Upper lobe of left lung (tissue), 6 donors: ENCODE data around the gene HELT. TPM values are rescaled to one million over a fixed set of nuclear protein-coding genes. Genes with fewer than 3 reads are reported as not detected.
"Not testable (repeated sequence)": the region's sequence is repeated elsewhere in the genome, so short reads cannot be mapped to it uniquely, and the experiment has no call there.

Source experiments
- ATAC-seq, 2 donors: fragments of 200-7000 bp; cut with Tn5 transposase; one replicate each; pipeline ENCODE4 v1.9.1; 2022; ENCODE audit warnings: mild to moderate bottlenecking in 2 of 2, moderate library complexity in 2 of 2; ENCODE audit not compliant: low FRiP score in 2 of 2
- DNase-seq, 2 donors: peaks; one replicate each; pipeline ENCODE4 v3.0.0-alpha.2; 2019 to 2020
- H3K27ac ChIP-seq, 4 donors: fragments of 200-600 bp; sonication (generic); one replicate each; pipeline ENCODE4 v1.5.1; 2016 to 2019
- H3K27me3 ChIP-seq, 4 donors: fragments of 200-600 bp; sonication (generic); one replicate each; pipeline ENCODE4 v1.5.1; 2017 to 2019
- H3K36me3 ChIP-seq, 4 donors: fragments of 200-600 bp; sonication (generic); one replicate each; pipeline ENCODE4 v1.5.1; 2016 to 2019
- H3K4me1 ChIP-seq, 4 donors: fragments of 200-600 bp; sonication (generic); one replicate each; pipeline ENCODE4 v1.5.1; 2018 to 2019
- H3K4me3 ChIP-seq, 4 donors: fragments of 200-600 bp; sonication (generic); one replicate each; pipeline ENCODE4 v1.5.1; 2017 to 2019; ENCODE audit warnings: mild to moderate bottlenecking in 2 of 4, moderate library complexity in 1 of 4
- H3K9me3 ChIP-seq, 4 donors: fragments of 200-600 bp; sonication (generic); one replicate each; pipeline ENCODE4 v1.5.1; 2018 to 2019
- EP300 ChIP-seq, 4 donors: sonication (generic); formaldehyde crosslinking; IDR thresholded peaks; one replicate each; pipeline ENCODE4 v1.5.1; 2017; ENCODE audit warnings: antibody characterized with exemption in 4 of 4, control low read depth in 2 of 4
- POLR2A ChIP-seq, 4 donors: fragments of 450-650 bp; IDR thresholded peaks; one replicate each; pipeline ENCODE4 v1.5.1; 2016 to 2017; ENCODE audit warnings: antibody characterized with exemption in 4 of 4, mild to moderate bottlenecking in 2 of 4
- POLR2AphosphoS5 ChIP-seq, 2 donors: sonication (generic); formaldehyde crosslinking; IDR thresholded peaks; one replicate each; pipeline ENCODE4 v1.5.1; 2017; ENCODE audit warnings: antibody characterized with exemption in 2 of 2
- WGBS, 2 donors: methylation state at CpG; one replicate each; pipeline ENCODE4 v1.1.5; 2017 to 2018; 5-methylcytosine and 5-hydroxymethylcytosine counted together
- total RNA-seq, 6 donors: library from RNA; depleted of rRNA in 4 of 6; stranded (reverse); fragments of >200 nt in 4 of 6; gene quantifications; one replicate each; pipeline versions ENCODE4 v1.1.0 to v1.2.1, GENCODE V29; 2016 to 2021
- TF ChIP-seq, protein P1 (sequence below), 6 experiments: fragments of 450-650 bp in 4 of 6; fragments of 200-600 bp in 2 of 6; sonication (generic) in 2 of 6; IDR thresholded peaks; one replicate each; pipeline ENCODE4 v1.5.1; 2016 to 2019; ENCODE audit warnings: antibody characterized with exemption in 6 of 6
- donor health status: DM: no; HTN: no; CAD: no; lungs with moderate emphysema.
- donor health status: DM: no; HTN: yes; CAD: no; lungs with severe emphysema.

The HELT gene, protein sequence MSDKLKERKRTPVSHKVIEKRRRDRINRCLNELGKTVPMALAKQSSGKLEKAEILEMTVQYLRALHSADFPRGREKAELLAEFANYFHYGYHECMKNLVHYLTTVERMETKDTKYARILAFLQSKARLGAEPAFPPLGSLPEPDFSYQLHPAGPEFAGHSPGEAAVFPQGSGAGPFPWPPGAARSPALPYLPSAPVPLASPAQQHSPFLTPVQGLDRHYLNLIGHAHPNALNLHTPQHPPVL
- total RNA-seq: 1 to 10 TPM in 2 of 6 donors, not detected in 4; 1.3 to 1.6 TPM

DNA sequence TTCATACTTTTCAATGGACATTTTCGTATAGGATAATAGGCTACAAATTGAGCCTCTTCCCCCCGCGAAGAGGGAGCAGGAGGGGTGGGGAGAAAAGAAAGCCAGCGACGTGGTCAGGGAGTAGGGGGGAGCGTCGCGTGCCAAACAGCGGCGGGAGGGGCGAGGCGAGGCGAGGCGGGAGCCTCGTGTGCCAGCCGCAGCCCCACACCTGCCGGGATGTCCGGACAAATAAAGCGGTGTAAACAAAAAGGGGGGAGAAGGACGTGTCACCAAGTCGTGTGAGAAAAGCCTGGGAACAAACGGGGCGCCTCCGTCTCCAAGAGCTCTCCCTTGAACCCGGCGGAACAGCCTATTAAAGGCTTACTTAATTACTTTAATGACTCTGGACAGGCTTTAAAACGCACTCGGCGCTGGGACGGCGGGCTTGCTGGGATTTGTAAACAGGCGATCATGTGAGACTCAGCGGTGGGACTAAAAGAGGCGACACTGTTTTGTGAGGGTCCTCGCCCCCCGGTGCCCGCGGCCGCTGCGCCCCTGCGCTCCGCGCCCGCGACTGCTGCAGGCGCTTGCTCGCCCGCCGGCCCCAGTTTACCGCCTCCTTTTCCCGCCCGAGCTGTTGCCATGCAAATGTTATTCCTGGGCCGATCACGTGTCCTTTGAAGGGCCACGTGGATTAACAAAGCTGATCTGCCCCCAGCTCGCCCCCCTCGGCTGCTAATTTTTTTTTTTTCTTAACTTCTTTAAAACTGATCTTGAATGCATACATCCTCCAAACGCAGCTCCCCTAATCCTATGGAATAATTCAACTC, at the start of gene HELT:
Gene HELT (plus strand): TSS at position 527 of the 809 bp plus-strand sequence. CDS start 439 bp downstream, outside the sequence.
- H3K4me1 ChIP-seq: peaks cover 12 to 59% (median 27%) of the 10 kb centered on the region in 4 donors
- peak in 1 of 2 donors; percentile 79 for DNase-seq
- no peak within 1 kb of the TSS for H3K27ac ChIP-seq
- 1 to 2% methylated on average over 41 to 53 of the region's 58 CpGs for WGBS, 2 donors
- TF ChIP-seq POLR2AphosphoS5 (IDR thresholded peaks at IDR 0.05): no peak
- TF ChIP-seq, protein P1, sequence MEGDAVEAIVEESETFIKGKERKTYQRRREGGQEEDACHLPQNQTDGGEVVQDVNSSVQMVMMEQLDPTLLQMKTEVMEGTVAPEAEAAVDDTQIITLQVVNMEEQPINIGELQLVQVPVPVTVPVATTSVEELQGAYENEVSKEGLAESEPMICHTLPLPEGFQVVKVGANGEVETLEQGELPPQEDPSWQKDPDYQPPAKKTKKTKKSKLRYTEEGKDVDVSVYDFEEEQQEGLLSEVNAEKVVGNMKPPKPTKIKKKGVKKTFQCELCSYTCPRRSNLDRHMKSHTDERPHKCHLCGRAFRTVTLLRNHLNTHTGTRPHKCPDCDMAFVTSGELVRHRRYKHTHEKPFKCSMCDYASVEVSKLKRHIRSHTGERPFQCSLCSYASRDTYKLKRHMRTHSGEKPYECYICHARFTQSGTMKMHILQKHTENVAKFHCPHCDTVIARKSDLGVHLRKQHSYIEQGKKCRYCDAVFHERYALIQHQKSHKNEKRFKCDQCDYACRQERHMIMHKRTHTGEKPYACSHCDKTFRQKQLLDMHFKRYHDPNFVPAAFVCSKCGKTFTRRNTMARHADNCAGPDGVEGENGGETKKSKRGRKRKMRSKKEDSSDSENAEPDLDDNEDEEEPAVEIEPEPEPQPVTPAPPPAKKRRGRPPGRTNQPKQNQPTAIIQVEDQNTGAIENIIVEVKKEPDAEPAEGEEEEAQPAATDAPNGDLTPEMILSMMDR (IDR thresholded peaks at IDR 0.05): no peak
- no peak for TF ChIP-seq POLR2A (IDR thresholded peaks at IDR 0.05)
- no peak for TF ChIP-seq EP300 (IDR thresholded peaks at IDR 0.05)
- ATAC-seq: no peak
- peak within 1 kb of the TSS in 3 of 4 donors; percentile 11 to 21 (median 18) for H3K4me3 ChIP-seq
- no peaks in the 10 kb centered on the region for H3K9me3 ChIP-seq
- H3K36me3 ChIP-seq: no peaks in the 10 kb centered on the region
- peaks cover 0 to 60% (median 30%) of the 10 kb centered on the region in 4 donors for H3K27me3 ChIP-seq

DNA sequence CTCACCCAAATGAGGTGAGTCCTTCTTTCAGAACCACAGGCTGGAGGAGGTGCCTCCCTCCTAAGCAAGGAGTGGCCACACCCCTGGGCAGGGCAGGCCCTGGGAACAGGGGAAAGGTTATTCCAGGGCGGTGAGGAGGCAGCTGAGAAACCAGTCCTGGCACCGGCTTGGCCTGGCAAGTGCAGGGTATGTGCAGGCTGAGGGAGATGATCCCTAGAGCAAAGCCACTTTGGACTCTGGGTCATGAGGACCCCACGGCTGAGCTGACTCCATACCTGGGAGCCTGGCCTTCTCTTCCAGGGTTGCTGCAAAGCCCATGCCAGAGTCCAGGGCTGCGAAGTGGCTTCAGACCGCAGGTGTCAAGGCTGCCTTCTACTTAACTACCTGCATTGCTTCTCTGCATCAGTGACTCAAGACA, 49.5 kb upstream of the HELT start:
- Histone ChIP-seq H3K9me3 (no peaks in the 10 kb centered on the region), H3K4me1 (peaks cover 0 to 3% (median 0%) of the 10 kb centered on the region in 4 donors), H3K27me3 (no peaks in the 10 kb centered on the region), H3K27ac (no peak overlapping the region), H3K36me3 (no peaks in the 10 kb centered on the region), H3K4me3 (no peak overlapping the region)
- WGBS, 2 donors: 82 to 84% methylated on average over 4 to 5 of the region's 5 CpGs
- TF ChIP-seq EP300 (IDR thresholded peaks at IDR 0.05) (no peak), POLR2AphosphoS5 (IDR thresholded peaks at IDR 0.05) (no peak), POLR2A (IDR thresholded peaks at IDR 0.05) (no peak)
- TF ChIP-seq, protein P1 (IDR thresholded peaks at IDR 0.05): no peak
- peak; percentile 69 to 89 for ATAC-seq
- peak in 1 of 2 donors; percentile 87 for DNase-seq

DNA sequence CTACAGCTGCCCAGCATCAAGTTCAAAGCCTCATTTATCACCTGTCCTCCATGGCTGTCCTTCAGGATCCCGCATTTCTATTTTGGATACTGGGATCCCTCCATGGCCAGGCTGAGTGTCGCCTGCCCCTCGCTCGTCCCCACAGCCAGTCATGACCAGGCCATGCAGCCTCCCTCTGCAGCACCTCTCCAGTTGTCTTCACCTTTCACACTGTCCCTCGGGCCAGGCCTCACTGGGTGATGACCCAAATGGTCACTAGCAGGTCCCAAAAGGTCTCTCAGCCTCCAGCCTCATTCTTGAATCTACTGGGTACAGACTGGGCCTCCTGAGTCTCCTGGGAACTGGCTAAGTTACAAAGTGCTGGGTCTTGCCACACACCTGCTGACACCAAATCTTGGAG, 48.7 kb upstream of the HELT start:
- Histone ChIP-seq H3K27ac (no peak overlapping the region), H3K4me1 (peaks cover 0 to 3% (median 0%) of the 10 kb centered on the region in 4 donors), H3K27me3 (no peaks in the 10 kb centered on the region), H3K9me3 (no peaks in the 10 kb centered on the region), H3K4me3 (no peak overlapping the region), H3K36me3 (no peaks in the 10 kb centered on the region)
- TF ChIP-seq POLR2AphosphoS5 (IDR thresholded peaks at IDR 0.05) (no peak), EP300 (IDR thresholded peaks at IDR 0.05) (no peak), POLR2A (IDR thresholded peaks at IDR 0.05) (no peak)
- TF ChIP-seq, protein P1 (IDR thresholded peaks at IDR 0.05): no peak
- 93 to 97% methylated on average over 5 of the region's 5 CpGs for WGBS, 2 donors
- no peak for DNase-seq
- no peak for ATAC-seq

DNA sequence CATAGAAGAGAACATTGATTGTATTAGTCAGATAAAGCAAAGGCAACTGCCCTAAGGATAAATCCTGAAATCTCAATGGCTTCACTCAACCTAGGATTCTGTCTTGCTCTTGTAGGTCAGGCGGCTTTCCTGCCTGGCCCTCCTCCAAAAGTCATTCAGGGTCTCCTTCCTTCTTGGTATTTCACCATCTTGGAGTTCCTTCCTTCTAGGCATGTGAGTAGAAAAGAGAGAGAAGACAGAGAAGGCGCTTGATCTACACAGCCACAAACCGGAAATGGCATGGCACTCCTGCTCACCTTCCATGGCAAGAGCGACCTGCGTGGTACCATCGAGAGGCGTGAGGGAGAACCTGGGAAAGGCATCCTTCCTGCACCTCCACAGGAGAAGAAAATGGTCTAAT, 45.3 kb upstream of the HELT start:
- H3K4me1 ChIP-seq: peaks cover 0 to 4% (median 0%) of the 10 kb centered on the region in 4 donors
- no peak for TF ChIP-seq EP300 (IDR thresholded peaks at IDR 0.05)
- no peak for TF ChIP-seq POLR2A (IDR thresholded peaks at IDR 0.05)
- TF ChIP-seq, protein P1 (IDR thresholded peaks at IDR 0.05): no peak
- TF ChIP-seq POLR2AphosphoS5 (IDR thresholded peaks at IDR 0.05): no peak
- no peaks in the 10 kb centered on the region for H3K36me3 ChIP-seq
- ATAC-seq: no peak
- H3K4me3 ChIP-seq: no peak overlapping the region
- no peaks in the 10 kb centered on the region for H3K9me3 ChIP-seq
- no peak overlapping the region for H3K27ac ChIP-seq
- WGBS, 2 donors: 75 to 81% methylated on average over 7 of the region's 7 CpGs
- no peaks in the 10 kb centered on the region for H3K27me3 ChIP-seq
- peak in 1 of 2 donors; percentile 43 for DNase-seq

DNA sequence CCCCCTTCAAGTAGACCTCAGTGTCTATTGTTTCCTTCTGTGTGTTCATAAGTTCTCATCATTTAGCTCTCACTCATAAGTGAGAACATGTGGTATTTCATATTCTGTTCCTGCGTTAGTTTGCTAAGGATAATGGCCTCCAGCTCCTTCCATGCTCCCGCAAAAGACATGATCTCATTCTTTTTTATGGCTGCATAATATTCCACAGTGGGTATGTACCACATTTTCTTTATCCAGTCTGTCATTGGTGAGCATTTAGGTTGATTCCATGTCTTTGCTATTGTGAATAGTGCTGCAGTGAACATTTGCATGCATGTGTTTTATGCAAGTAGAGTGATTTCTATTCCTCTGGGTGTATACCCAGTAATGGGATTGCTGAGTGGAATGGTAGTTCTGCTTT, 41.9 kb upstream of the HELT start:
- DNase-seq, ATAC-seq, H3K36me3 ChIP-seq, H3K9me3 ChIP-seq, H3K27ac ChIP-seq, H3K4me1 ChIP-seq, H3K4me3 ChIP-seq, H3K27me3 ChIP-seq: not testable (repeated sequence)
- WGBS, 2 donors: 94 to 98% methylated on average over 2 of the region's 2 CpGs
